ENCODE measurements around the gene AURKAIP1.
"Not testable (repeated sequence)": the region's sequence is repeated elsewhere in the genome, so short reads cannot be mapped to it uniquely, and the experiment has no call there.

AURKAIP1 gene

GRCh38 chr1:1406821-1407635, 32.0 kb upstream of the AURKAIP1 start, which contains the start of gene MRPL20:
TSS of gene MRPL20 (minus strand) at chr1:1407293. CDS start at chr1:1407217, 76 bp downstream.
- H3K9me3 ChIP-seq (ENCODE audit: insufficient read depth, low read length), result no peaks in the 10 kb centered on the region
- H4K20me1 ChIP-seq (ENCODE audit: insufficient read depth, low read length), result no peaks in the 10 kb centered on the region
- H3K4me2 ChIP-seq (ENCODE audit: low read length), result peak within 1 kb of the TSS; percentile 90
- H2AFZ ChIP-seq (ENCODE audit: low read depth, low read length), result no peak within 1 kb of the TSS
- H3K9ac ChIP-seq (ENCODE audit: low read length), result peak within 1 kb of the TSS; percentile 85
- peak within 1 kb of the TSS; percentile 71 for H3K27ac ChIP-seq (ENCODE audit: low read length)
- H3K79me2 ChIP-seq (ENCODE audit: low read length), result peaks cover 65% of the 10 kb centered on the region
- H3K27me3 ChIP-seq (ENCODE audit: low read depth, low read length), result no peaks in the 10 kb centered on the region
- H3K4me1 ChIP-seq (ENCODE audit: low read length), result peaks cover 16% of the 10 kb centered on the region
- TF ChIP-seq EZH2phosphoT487 (IDR thresholded peaks at IDR 0.05; ENCODE audit: low read depth), result no peak
- TF ChIP-seq, protein P1, sequence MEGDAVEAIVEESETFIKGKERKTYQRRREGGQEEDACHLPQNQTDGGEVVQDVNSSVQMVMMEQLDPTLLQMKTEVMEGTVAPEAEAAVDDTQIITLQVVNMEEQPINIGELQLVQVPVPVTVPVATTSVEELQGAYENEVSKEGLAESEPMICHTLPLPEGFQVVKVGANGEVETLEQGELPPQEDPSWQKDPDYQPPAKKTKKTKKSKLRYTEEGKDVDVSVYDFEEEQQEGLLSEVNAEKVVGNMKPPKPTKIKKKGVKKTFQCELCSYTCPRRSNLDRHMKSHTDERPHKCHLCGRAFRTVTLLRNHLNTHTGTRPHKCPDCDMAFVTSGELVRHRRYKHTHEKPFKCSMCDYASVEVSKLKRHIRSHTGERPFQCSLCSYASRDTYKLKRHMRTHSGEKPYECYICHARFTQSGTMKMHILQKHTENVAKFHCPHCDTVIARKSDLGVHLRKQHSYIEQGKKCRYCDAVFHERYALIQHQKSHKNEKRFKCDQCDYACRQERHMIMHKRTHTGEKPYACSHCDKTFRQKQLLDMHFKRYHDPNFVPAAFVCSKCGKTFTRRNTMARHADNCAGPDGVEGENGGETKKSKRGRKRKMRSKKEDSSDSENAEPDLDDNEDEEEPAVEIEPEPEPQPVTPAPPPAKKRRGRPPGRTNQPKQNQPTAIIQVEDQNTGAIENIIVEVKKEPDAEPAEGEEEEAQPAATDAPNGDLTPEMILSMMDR (IDR thresholded peaks at IDR 0.05; ENCODE audit: low read depth, low read length), result no peak
- H3K36me3 ChIP-seq (replicated peaks; ENCODE audit: low read depth, low read length), result peaks cover 40% of the 10 kb centered on the region
- H3K4me3 ChIP-seq (ENCODE audit: low read length), result peak within 1 kb of the TSS; percentile 82

- peak overlapping the region; percentile 85 for H3K9ac ChIP-seq (ENCODE audit: low read length)
- H3K36me3 ChIP-seq (replicated peaks; ENCODE audit: low read depth, low read length), result peaks cover 45% of the 10 kb centered on the region
- H4K20me1 ChIP-seq (ENCODE audit: insufficient read depth, low read length), result no peaks in the 10 kb centered on the region
- peaks cover 73% of the 10 kb centered on the region for H3K79me2 ChIP-seq (ENCODE audit: low read length)
- H3K4me1 ChIP-seq (ENCODE audit: low read length), result peaks cover 16% of the 10 kb centered on the region
- H3K9me3 ChIP-seq (ENCODE audit: insufficient read depth, low read length), result no peaks in the 10 kb centered on the region
- peak overlapping the region; percentile 82 for H3K4me3 ChIP-seq (ENCODE audit: low read length)
- no peaks in the 10 kb centered on the region for H3K27me3 ChIP-seq (ENCODE audit: low read depth, low read length)
- TF ChIP-seq, protein P1 (IDR thresholded peaks at IDR 0.05; ENCODE audit: low read depth, low read length), result no peak
- peak overlapping the region; percentile 90 for H3K4me2 ChIP-seq (ENCODE audit: low read length)
- peak overlapping the region; percentile 71 for H3K27ac ChIP-seq (ENCODE audit: low read length)
- H2AFZ ChIP-seq (ENCODE audit: low read depth, low read length), result no peak overlapping the region
Observed at GRCh38 chr1:1406101-1406820, 31.3 kb upstream of the AURKAIP1 start.

DNA sequence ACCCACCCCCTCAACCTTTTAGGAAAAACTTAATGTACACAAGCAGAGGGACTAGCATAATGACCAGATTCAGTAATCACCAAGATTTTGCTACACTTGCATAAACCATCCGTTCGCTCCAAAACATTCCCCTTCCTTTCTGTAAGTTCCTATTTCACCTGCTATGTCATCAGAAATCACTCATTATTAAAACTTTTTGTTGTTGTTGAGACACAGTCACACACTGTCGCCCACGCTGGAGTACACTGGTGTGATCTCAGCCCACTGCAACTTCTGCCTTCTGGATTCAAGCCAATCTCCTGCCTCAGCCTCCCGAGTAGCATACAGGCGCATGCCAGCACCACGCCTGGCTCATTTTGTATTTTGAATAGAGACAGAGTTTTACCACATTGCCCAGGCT, 28.6 kb upstream of the AURKAIP1 start:
- Histone ChIP-seq H3K27me3 (ENCODE audit: low read depth, low read length) (no peaks in the 10 kb centered on the region), H3K27ac (ENCODE audit: low read length) (no peak overlapping the region), H3K79me2 (ENCODE audit: low read length) (peaks cover 86% of the 10 kb centered on the region), H3K9ac (ENCODE audit: low read length) (no peak overlapping the region), H3K9me3 (ENCODE audit: insufficient read depth, low read length) (no peaks in the 10 kb centered on the region), H3K4me2 (ENCODE audit: low read length) (no peak overlapping the region), H2AFZ (ENCODE audit: low read depth, low read length) (no peak overlapping the region), H4K20me1 (ENCODE audit: insufficient read depth, low read length) (no peaks in the 10 kb centered on the region), H3K4me3 (ENCODE audit: low read length) (no peak overlapping the region), H3K36me3 (replicated peaks; ENCODE audit: low read depth, low read length) (peaks cover 47% of the 10 kb centered on the region), H3K4me1 (ENCODE audit: low read length) (peaks cover 26% of the 10 kb centered on the region)
- TF ChIP-seq, protein P1 (IDR thresholded peaks at IDR 0.05; ENCODE audit: low read depth, low read length), result no peak
- no peak for TF ChIP-seq EZH2phosphoT487 (IDR thresholded peaks at IDR 0.05; ENCODE audit: low read depth)

DNA sequence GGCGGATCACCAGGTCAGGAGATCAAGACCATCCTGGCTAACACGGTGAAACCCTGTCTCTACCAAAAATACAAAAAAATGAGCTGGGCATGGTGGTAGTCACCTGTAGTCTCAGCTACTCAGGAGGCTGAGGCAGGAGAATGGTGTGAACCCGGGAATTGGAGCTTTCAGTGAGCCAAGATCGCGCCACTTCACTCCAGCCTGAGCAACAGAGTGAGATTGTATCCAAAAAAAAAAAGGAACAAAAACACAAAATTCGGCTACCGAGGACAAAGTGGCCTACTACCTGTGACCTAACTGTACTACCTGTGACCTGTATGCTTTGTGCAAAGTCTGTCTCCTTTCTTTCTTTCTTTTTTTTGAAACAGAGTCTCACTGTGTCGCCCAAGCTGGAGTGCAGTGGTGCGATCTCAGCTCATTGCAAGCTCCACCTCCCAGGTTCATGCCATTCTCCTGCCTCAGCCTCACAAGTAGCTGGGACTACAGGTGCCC, 27.9 kb upstream of the AURKAIP1 start:
- H4K20me1 ChIP-seq (ENCODE audit: insufficient read depth, low read length); H3K9me3 ChIP-seq (ENCODE audit: insufficient read depth, low read length); H3K27me3 ChIP-seq (ENCODE audit: low read depth, low read length); H3K9ac ChIP-seq (ENCODE audit: low read length); H3K4me2 ChIP-seq (ENCODE audit: low read length); H3K27ac ChIP-seq (ENCODE audit: low read length); H2AFZ ChIP-seq (ENCODE audit: low read depth, low read length); H3K4me3 ChIP-seq (ENCODE audit: low read length): not testable (repeated sequence)
- Histone ChIP-seq H3K36me3 (replicated peaks; ENCODE audit: low read depth, low read length) (peaks cover 46% of the 10 kb centered on the region), H3K4me1 (ENCODE audit: low read length) (peaks cover 25% of the 10 kb centered on the region), H3K79me2 (ENCODE audit: low read length) (peaks cover 86% of the 10 kb centered on the region)

Measured in OCI-LY3 (cell line).